ENCODE measurements around the gene MFN1.
"Not testable (repeated sequence)": the region's sequence is repeated elsewhere in the genome, so short reads cannot be mapped to it uniquely, and the experiment has no call there.

Gene MFN1

DNA sequence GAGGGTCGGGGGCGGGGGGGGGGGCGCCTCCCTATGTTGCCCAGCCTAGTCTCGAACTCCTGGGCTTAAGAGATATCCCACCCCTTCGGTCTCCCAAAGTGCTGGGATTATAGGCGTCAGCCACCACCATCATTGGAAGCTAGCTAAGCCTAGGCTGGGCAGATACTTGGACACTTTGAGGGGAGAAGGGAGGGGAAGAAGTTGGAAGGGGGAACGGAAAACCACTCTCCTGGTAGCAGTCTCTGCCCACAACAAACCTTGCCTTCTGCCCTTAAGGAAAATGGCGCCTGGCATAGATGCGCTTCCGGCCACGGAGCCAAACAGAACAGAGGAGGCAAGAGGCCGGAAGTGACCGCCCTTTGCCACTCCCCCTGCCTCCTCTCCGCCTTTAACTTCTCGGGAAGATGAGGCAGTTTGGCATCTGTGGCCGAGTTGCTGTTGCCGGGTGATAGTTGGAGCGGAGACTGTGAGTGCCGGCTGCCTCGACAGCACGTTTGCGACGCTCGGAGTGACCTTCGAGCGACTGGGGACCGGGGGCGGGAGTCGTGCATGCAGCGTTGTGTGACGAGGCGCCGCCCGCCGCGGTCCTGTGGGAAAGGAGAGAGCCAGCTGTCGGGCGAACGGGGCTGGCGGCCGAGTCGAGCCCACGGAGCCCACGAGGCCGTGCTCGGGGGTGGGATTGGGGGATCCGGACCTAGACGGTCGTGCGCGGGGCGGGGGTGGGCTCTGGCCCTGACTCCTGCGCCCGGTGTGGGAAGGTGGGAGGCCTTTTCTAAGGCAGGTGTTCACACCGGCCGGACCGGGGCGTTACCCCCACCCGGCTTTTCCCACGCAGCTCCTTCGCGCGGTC, at the start of gene MFN1:
Gene MFN1, plus strand, starts transcription at position 365 of the 850 bp plus-strand sequence. CDS start 1,143 bp downstream, outside the sequence.
- peak; percentile 78 for DNase-seq (ENCODE audit: low read depth)

DNA sequence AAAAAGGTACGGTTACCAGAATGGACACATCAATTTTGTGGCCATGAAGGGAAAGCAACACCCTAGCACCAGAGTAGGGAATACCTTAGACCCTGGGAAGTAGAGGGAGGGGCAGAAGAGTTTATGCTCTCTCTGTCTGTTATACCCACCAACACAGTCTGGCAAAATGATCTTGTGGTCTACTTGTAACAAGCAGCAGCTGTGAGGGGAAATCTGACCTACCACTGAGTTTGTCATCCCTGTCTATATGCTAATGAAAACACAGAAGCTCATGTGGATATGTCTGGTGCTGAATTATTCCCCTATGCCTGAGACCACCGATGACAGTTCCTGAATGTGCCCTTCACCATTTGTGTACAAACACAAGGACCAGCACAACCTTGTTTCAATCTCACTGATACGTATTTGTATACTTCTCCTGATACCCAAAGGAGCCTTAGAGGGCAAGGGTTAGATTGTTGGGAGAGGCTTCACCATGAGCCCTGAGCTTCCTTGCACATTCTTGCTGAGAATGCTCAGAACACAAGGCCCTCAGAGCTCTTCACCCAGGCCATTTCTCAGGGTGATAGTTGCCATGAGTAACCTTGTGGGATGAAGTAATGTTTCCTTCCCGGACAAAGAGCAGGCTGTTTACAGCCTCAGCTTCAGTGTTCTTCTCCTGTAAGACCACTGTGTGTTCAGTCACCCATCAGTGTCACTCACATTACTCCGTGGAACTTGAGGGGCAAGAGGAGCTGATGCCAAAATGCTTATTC, 49.4 kb upstream of the MFN1 start:
- no peak for DNase-seq (ENCODE audit: low read depth)

GRCh38 chr3:179299316-179299715, 48.2 kb upstream of the MFN1 start:
- DNase-seq (ENCODE audit: low read depth): no peak

- DNase-seq (ENCODE audit: low read depth): no peak
Measured at GRCh38 chr3:179299999-179300613, 47.4 kb upstream of the MFN1 start.

DNA sequence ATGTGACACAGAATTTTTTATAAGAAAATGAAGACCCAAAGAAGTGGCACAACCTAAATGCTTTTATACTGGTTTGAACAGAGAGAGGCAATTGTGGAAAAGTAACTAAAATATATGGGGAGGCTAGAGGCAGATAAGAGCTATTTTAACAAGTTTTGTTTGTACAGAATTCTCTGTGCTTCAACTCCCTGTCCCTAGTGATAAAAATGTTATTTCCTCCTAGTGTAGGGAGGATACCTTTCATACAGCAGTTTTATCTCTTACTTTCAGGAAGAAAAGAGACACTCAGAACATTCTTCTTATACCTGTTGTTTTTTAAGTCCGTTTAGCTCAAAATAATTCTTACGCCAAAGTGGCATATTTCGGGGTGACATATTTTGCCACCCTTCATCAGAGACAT, 45.9 kb upstream of the MFN1 start:
- DNase-seq (ENCODE audit: low read depth): no peak

DNA sequence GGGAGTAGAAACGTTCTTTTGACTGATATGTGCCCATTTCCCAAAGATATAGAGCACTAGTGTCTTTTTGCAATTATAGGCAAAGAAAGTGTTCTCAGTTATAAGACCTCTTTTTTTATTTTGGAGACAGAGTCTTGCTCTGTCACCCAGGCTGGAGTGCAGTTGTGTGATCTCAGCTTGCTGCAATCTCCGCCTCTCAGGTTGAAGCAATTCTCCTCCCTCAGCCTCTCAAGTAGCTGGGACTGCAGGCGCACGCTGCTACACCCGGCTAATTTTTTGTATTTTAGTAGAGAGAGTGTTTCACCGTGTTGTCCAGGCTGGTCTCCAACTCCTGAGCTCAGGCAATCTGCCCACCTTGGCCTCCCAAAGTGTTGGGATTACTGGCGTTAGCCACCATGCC, 45.4 kb upstream of the MFN1 start:
- no peak for DNase-seq (ENCODE audit: low read depth)

- DNase-seq (ENCODE audit: low read depth): no peak
Measured at GRCh38 chr3:179304605-179305004, 42.9 kb upstream of the MFN1 start.

- not testable (repeated sequence) for DNase-seq (ENCODE audit: low read depth)
Measured at GRCh38 chr3:179307362-179307761, 40.1 kb upstream of the MFN1 start.

DNA sequence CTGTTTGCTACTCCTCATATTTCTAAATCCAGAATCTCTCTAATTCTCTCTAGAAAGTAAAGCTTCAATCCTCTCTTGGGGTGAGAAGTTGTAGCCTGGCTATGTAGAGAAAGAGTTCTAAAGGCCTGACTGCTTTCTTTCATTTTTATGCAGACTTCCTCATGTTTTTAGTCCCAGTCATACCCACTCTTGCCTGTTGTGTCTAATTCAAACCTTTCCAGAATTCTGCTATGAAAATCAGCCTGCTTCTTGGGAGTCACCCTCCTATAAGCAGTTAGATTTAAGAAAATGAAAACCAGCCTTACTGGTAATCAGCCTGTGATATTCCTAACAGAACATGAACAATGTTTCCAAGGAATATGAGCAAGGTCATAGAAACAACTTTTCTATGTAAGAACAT, 39.5 kb upstream of the MFN1 start:
- no peak for DNase-seq (ENCODE audit: low read depth)

GRCh38 chr3:179309225-179310078, 38.1 kb upstream of the MFN1 start:
- no peak for DNase-seq (ENCODE audit: low read depth)

- no peak for DNase-seq (ENCODE audit: low read depth)
Measured at GRCh38 chr3:179318876-179319275, 28.6 kb upstream of the MFN1 start.

DNA sequence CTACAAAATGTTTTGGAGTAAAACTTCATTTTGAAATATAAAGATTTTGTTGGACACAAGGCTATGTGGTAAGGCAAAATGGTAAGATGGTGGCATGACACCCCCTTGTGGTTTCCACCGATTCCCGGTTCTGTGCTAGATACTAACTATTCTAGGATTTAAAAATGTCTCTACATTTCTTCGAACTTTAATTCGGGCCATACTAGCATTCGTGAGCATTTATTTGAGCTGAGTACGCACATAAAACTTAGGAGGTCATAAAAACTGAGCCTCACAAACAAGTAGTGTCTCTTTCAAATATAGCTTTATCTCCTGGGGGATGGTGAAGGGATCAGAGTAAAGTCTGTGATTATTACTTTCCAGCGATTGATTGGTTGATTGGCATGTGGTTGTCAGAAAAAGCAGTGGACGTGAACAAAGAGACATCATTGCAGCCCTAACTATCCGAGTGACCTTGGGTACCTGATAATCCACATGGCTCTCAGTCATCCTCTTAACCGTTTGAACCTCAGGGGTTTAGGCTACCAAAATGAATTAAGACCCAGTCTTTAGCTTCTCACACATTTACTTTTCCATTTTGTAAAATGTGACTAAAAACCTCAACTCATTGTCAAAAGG, 25.7 kb upstream of the MFN1 start:
- DNase-seq (ENCODE audit: low read depth): no peak

DNA sequence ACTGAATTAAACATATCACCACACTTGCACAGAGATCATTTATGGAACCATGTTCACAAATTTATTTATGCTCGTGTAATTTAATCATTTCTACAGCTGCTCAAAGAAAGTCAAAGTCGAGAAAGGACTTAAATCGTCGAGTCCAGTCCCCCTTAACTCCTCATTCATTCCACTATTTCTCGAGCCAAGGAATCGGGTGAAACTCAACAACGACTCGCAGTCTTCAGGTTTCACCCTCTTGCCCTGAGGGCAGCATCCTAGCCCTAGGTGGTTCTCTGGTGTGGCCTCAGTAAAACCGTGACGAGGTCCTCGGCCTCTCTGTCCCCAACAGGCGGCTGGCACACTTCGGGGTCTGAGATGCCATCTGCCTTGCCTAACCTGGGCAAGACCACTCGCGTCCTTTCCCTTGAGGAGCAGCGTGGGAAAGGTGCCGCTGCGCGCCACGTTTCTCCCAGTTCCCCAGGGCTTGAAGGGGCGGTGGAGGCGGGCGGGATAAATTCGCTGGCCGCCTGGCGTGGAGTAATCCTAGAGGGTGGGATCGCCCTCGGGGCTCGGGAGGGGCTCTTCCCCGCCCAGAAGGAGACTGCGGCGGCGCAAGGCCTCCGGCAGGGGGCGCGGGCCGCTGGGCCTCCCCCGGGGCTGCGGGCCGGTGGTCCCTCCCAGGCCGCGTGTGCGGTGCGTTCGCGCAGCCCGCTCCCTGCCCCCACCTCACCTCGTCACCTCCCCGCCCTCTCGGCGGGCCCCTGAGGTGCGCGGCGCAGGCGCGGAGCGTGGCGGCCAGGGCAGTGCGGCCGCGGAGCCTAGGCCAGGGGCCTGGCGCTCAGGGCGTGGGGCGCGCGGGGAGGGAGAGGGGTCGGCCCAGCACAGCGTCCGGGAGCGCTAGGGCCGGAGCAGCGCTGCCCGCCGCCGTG, 25.0 kb upstream of the MFN1 start, which contains the start of gene ZNF639:
Gene ZNF639, plus strand, starts transcription at position 746 of the 911 bp plus-strand sequence. CDS start 5,263 bp downstream, outside the sequence.
- DNase-seq (ENCODE audit: low read depth): peak; percentile 60

GRCh38 chr3:179323197-179324110, 24.1 kb upstream of the MFN1 start:
- DNase-seq (ENCODE audit: low read depth): peak; percentile 27

- DNase-seq (ENCODE audit: low read depth): no peak
Measured at GRCh38 chr3:179324270-179324754, 23.2 kb upstream of the MFN1 start.

DNA sequence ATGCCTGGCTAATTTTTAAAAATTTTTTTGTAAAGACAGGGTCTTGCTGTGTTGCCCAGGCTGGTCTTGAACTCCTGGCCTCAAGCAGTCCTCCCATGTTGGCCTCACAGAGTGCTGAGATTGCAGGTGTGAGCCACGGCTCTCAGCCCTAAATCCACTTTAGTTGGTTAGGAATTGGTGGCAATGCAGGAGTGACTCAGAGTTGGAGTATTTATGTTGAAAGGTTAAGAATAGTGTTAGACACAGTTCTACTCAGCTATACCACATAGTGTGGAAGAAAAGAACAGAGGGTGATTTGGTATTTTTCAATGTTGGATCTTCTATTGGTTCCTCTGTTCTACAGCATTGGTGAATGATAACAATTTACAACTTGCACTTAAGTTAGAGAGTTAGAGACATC, 17.1 kb upstream of the MFN1 start:
- DNase-seq (ENCODE audit: low read depth): no peak

DNA sequence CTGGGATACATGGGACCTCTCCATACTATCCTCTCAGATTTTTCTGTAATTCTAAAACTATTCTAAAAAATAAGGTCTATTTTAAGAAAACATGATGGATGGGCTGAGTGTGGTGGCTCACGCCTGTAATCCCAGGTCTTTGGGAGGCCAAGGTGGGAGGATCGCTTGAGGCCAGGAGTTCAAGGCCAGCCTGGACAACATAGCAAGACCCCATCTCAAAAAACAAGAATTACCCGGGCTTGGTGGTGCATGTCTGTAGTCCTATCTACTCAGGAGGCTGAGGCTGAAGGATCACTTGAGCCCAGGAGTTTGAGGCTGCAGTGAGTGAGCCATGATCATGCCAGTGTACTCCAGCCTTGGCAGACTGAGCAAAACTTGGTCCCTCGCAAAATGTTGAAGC, 15.3 kb upstream of the MFN1 start:
- DNase-seq (ENCODE audit: low read depth): no peak

DNA sequence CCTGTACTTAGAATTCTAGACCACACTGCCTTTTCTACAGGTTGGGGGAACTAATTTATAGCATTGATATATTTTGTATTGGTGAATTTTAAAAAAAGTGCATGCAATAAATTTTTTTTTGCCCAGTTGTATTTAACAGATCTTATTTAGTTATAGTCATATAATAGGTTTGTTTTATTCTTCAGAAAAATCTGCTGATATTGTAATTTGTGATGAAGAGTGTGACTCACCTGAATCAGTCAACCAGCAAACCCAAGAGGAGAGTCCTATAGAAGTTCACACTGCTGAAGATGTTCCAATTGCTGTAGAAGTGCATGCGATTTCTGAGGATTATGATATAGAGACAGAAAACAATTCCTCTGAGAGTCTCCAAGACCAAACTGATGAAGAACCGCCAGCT, 14.4 kb upstream of the MFN1 start:
- DNase-seq (ENCODE audit: low read depth): no peak

DNA sequence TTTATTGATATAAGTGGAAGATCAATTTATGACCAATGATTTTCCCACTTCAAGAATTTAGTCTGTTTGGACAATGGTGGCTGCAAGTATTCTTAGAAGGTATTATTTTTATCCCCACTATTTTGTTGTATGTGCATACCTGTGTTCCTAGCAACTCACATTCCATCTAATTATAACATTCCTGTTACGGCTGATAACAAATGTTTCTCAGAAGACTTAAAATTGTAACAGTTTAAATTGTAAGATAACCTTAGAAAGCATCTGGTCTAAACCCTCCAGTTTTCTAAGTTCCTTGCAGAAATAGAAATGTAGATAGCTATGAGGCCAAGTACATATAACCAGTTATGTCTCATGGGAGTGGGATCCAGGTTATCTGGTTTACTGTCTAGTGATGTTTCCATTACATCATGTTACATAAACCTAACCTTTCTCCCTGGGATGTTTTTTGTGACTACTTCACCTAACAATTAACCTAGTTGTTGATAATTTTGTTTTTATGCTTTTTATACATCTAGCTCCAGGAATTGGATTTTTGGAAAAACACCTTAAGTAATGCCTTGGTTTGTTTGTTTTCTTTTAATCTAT, 11.1 kb upstream of the MFN1 start:
- DNase-seq (ENCODE audit: low read depth): no peak
